ENCODE data around the gene GSE1. TPM values are rescaled to one million over a fixed set of nuclear protein-coding genes. Genes with fewer than 3 reads are reported as not detected.

The GSE1 gene
- total RNA-seq, 1 donor from 2014 or later = 120 TPM

GRCh38 chr16:85704900-85705846, 92.1 kb downstream of the GSE1 start:
- no peaks in the 10 kb centered on the region for H3K36me3 ChIP-seq
- intact Hi-C loops (cut with DNase I) = no loop called here
- TF ChIP-seq CTCF (IDR thresholded peaks at IDR 0.05) = no peak
- no peaks in the 10 kb centered on the region for H3K4me1 ChIP-seq
- no peak overlapping the region for H3K27ac ChIP-seq
- no peaks in the 10 kb centered on the region for H3K27me3 ChIP-seq
- DNase-seq (ENCODE audit: low spot score in 2 of 2) = no peak
- H3K9me3 ChIP-seq = peaks cover 0 to 5% of the 10 kb centered on the region in 2 donors
- H3K4me3 ChIP-seq = no peak overlapping the region

- DNase-seq (ENCODE audit: low spot score in 2 of 2) = no peak
- Histone ChIP-seq H3K27me3 (no peaks in the 10 kb centered on the region), H3K4me3 (no peak overlapping the region), H3K27ac (no peak overlapping the region), H3K36me3 (no peaks in the 10 kb centered on the region), H3K9me3 (peaks cover 0 to 3% of the 10 kb centered on the region in 2 donors), H3K4me1 (no peaks in the 10 kb centered on the region)
- TF ChIP-seq CTCF (IDR thresholded peaks at IDR 0.05) = no peak
- intact Hi-C loops (cut with DNase I) = no loop called here
These were observed 93.4 kb downstream of the GSE1 start for GRCh38 chr16:85706449-85707034.

GRCh38 chr16:85707528-85708095, 94.5 kb downstream of the GSE1 start:
- no peaks in the 10 kb centered on the region for H3K27me3 ChIP-seq
- no peak for TF ChIP-seq CTCF (IDR thresholded peaks at IDR 0.05)
- H3K4me3 ChIP-seq = no peak overlapping the region
- DNase-seq (ENCODE audit: low spot score in 2 of 2) = no peak
- no peaks in the 10 kb centered on the region for H3K4me1 ChIP-seq
- intact Hi-C loops (cut with DNase I) = no loop called here
- no peaks in the 10 kb centered on the region for H3K36me3 ChIP-seq
- peaks cover 0 to 6% of the 10 kb centered on the region in 2 donors for H3K9me3 ChIP-seq
- no peak overlapping the region for H3K27ac ChIP-seq

- Histone ChIP-seq H3K36me3 (no peaks in the 10 kb centered on the region), H3K4me3 (no peak overlapping the region), H3K27ac (no peak overlapping the region), H3K4me1 (no peaks in the 10 kb centered on the region), H3K9me3 (peaks cover 0 to 6% of the 10 kb centered on the region in 2 donors), H3K27me3 (no peaks in the 10 kb centered on the region)
- TF ChIP-seq CTCF (IDR thresholded peaks at IDR 0.05) = no peak
- intact Hi-C loops (cut with DNase I) = no loop called here
- no peak for DNase-seq (ENCODE audit: low spot score in 2 of 2)
These were observed 95.2 kb downstream of the GSE1 start for GRCh38 chr16:85708338-85708737.

- Histone ChIP-seq H3K4me3 (no peak overlapping the region), H3K36me3 (no peaks in the 10 kb centered on the region), H3K27me3 (no peaks in the 10 kb centered on the region), H3K9me3 (peaks cover 0 to 6% of the 10 kb centered on the region in 2 donors), H3K4me1 (no peaks in the 10 kb centered on the region), H3K27ac (no peak overlapping the region)
- no peak for TF ChIP-seq CTCF (IDR thresholded peaks at IDR 0.05)
- no peak for DNase-seq (ENCODE audit: low spot score in 2 of 2)
- intact Hi-C loops (cut with DNase I) = loop anchor here (10.0 kb wide), 1 partner anchor 285 kb away; no protein-coding TSS in a partner anchor
These were observed 96.9 kb downstream of the GSE1 start for GRCh38 chr16:85709766-85710585.

All from ascending aorta (tissue), 2 donors.